SH-SY5Y (cell line): ENCODE data around the gene KRTAP10-7.

Experiments used
- GATA2 ChIP-seq: IDR thresholded peaks from 2 replicates; pipeline ENCODE4 v1.6.1; 2011; ENCODE audit warnings: mild to moderate bottlenecking, low read depth, low read length
- GATA3 ChIP-seq: IDR thresholded peaks from 2 replicates; pipeline ENCODE4 v1.6.1; 2011; ENCODE audit warnings: low read depth, mild to moderate bottlenecking, low read length, moderate library complexity

- TF ChIP-seq GATA2 (no peak), GATA3 (no peak)
These were observed 38.9 kb downstream of the KRTAP10-7 start for GRCh38 chr21:44639331-44639655.
